GM12874 (cell line): ENCODE data around the gene GABRB2.

Experiments
- TF ChIP-seq, protein P1 (sequence below): IDR thresholded peaks from 2 replicates; pipeline ENCODE4 v1.5.1; 2011; ENCODE audit warnings: low read depth, mild to moderate bottlenecking, control low read depth, low read length, moderate library complexity; ENCODE audit not compliant: insufficient read depth

GABRB2 gene

DNA sequence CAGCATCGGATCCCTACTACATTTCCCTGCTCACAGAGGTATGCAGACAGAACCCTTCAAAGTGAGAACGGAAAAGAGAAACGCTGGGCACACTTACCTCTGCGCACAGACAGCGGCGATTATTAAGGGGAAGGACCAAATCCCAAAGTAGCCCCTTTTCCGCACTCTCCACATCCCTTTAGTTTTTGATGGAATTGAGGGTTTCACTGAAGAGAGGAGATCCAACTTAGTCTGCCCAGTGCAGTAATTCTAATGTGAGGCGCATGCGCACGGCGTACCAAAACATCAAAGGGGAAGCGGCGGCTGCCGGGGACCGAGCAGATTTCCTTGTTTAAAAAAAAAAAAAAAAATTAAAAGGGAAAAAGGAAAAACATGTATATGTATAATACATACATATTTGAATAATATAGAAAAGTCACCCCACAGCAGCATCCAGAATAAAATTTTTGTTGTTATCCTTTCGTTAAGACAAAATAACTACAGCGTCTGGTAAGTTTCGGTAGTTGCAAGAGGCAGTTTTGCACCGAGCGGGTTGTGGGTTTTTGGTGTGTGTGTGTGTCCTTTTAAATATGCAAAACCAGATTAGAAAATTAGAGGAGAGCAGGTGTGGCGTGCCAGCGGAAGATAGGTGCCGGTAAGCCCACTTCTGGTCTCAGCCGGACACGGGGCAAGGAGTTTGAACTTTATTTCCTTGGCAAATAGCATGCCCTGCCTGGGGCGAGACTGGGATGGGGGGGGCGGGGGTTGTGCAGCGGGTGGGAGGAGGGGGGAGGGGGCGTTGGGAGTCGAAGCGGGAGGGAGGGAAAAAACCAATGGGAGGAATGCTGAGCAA, at the start of gene GABRB2:
GABRB2 (minus strand) TSS at position 256 of the 832 bp plus-strand sequence; CDS start at position 174, 82 bp downstream.
- TF ChIP-seq, protein P1, sequence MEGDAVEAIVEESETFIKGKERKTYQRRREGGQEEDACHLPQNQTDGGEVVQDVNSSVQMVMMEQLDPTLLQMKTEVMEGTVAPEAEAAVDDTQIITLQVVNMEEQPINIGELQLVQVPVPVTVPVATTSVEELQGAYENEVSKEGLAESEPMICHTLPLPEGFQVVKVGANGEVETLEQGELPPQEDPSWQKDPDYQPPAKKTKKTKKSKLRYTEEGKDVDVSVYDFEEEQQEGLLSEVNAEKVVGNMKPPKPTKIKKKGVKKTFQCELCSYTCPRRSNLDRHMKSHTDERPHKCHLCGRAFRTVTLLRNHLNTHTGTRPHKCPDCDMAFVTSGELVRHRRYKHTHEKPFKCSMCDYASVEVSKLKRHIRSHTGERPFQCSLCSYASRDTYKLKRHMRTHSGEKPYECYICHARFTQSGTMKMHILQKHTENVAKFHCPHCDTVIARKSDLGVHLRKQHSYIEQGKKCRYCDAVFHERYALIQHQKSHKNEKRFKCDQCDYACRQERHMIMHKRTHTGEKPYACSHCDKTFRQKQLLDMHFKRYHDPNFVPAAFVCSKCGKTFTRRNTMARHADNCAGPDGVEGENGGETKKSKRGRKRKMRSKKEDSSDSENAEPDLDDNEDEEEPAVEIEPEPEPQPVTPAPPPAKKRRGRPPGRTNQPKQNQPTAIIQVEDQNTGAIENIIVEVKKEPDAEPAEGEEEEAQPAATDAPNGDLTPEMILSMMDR, result no peak

DNA sequence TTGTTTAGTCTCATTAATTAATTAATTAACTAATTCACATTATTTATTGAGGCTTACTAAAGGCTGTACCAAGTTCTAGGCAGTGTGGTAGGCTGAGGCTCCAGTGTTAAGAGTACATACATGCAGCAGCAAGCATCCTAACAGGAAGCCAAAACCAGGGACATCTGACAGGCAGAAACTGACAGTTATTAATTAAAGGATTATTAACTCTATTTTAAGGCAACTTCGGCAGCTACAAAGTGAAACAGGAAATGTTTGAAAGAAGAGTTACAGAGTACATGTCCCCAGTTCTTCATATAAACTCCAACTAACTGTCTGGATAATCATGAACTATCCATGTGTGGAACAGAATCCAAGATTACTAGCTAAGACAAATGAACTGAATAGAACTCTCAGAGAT, 39.3 kb upstream of the GABRB2 start:
- TF ChIP-seq, protein P1, result no peak

DNA sequence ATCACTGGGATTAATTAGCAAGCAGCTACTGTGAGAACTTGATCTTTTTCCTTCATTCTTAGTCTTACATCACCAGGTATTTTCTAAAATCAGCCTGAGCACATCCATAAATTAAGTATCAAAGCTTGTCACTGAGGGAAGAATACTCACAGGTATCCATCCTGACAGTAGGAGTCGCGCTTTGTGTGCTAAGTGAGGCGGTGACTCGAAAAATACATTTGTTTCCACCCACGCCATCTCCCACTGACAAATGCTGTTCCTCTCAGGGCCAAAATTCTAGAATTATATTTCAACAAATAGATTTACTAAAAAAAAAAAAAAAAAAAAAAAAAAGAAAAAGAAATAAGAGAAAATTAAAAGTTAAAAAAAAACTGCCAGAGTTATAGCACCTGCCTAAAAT, 34.1 kb upstream of the GABRB2 start:
- TF ChIP-seq, protein P1, result no peak

DNA sequence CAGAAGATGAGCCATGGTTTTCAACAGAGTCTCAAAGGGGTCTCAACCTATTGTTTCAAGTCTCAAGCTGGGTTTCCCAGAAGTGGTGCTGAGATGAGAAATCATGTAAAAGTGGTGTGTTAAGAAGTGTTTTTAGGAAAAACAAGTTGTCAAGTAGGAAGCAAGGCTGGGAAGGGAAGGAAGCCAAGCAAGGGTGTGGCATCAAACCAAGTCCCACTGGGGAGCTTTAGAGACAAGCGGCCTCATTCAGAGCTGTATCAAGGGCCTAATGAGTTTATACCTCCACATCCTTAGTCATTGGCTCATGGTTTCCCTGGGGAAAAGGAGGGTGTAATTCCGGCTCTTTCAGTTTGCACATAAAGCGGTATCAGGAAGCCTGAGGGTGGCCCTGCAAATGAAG, 26.4 kb upstream of the GABRB2 start:
- TF ChIP-seq, protein P1, result no peak

DNA sequence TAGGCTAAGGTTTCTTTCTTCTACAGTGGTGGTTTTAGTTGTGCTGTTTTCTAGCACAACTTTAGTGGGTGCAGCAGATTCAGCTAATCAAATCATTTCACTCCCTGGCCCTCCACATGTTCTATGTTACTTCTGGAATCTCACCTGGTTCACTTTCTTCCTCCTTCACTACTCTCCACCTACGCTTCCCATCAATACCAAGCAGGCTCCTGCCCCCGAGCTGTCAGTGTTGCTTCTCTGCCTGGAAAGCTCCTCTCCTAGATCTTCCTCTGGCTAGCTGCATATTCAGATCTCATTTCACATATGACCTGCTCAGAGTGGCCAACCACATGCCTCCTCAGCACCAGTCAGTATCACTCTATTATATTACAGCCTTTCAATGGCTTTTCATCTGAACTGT, 19.6 kb upstream of the GABRB2 start:
- TF ChIP-seq, protein P1, result no peak

DNA sequence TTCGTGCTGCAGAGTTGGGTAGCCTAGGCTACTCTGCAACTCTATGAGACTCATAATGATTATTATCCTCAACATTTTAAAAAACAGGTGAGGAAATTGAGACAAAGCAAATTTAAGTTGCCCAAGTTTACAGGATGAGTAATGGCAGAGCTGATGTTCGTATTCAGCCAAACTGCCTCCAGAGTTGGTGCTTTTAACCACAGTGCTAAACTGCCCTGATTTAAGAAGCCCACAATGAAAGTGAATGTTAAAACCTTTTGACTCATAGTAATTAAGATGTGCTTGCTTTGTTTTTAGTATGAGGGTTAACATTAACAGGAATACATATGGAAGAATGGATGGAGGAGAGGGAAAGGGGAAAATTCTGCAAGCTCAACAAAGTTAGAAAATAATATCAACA, 15.9 kb upstream of the GABRB2 start:
- TF ChIP-seq, protein P1, result no peak

DNA sequence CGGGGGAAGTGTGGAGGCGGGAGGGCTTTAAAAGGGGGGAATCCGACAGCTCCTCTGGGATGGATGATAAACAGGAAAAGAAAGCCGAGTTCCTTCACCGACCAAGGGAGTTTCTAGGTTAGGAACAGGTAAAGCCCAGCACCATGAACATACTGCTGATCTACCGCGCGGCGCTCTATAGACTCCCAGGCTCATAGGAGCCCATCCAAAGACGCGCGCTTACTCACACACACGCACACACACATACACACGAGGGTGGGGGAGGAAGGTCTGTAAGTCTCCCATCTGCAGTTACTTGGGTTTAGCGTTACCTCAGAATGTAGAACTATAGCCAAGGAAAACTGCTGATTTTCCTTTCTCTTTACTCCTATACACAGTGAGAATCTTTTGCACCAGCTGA, 2.6 kb upstream of the GABRB2 start:
- TF ChIP-seq, protein P1, result no peak
